Lower lobe of right lung (tissue), 2 donors: ENCODE results near the gene PLPPR3. TPM values are rescaled to one million over a fixed set of nuclear protein-coding genes. Genes with fewer than 3 reads are reported as not detected.

Experiments
- ATAC-seq, 2 donors: fragments of 200-7000 bp; cut with Tn5 transposase; one replicate each; pipeline ENCODE4 v1.9.1; 2020 to 2022; ENCODE audit warnings: mild to moderate bottlenecking in 2 of 2, moderate library complexity in 2 of 2
- DNase-seq: peaks from one replicate; pipeline ENCODE4 v3.0.0-alpha.2; 2020
- H3K27ac ChIP-seq: fragments of 200-600 bp; one replicate; pipeline ENCODE4 v1.8.0; 2022
- H3K27me3 ChIP-seq: fragments of 200-600 bp; one replicate; pipeline ENCODE4 v1.8.0; 2022; ENCODE audit warnings: low read depth
- H3K36me3 ChIP-seq: fragments of 200-600 bp; one replicate; pipeline ENCODE4 v1.8.0; 2022; ENCODE audit warnings: mild to moderate bottlenecking
- H3K4me1 ChIP-seq: fragments of 200-600 bp; one replicate; pipeline ENCODE4 v1.8.0; 2022
- H3K4me3 ChIP-seq: fragments of 200-600 bp; one replicate; pipeline ENCODE4 v1.8.0; 2022; ENCODE audit warnings: mild to moderate bottlenecking
- H3K9me3 ChIP-seq: fragments of 200-600 bp; one replicate; pipeline ENCODE4 v1.8.0; 2022
- CTCF ChIP-seq: fragments of 200-600 bp; IDR thresholded peaks from one replicate; pipeline ENCODE4 v1.8.0; 2022; ENCODE audit warnings: antibody characterized with exemption, mild to moderate bottlenecking
- intact Hi-C: fragments of 100-400 bp; cut with DNase I; formaldehyde crosslinking; loops from one replicate; pipeline ENCODE4 v1.11.0; 2022
- total RNA-seq: library from RNA; stranded (reverse); fragmentation: NEBNext Ultra II Directional; extraction: Animal tissue kit (Norgen Biotek cat#: 25700); gene quantifications from one replicate; pipeline ENCODE4 v1.2.1, GENCODE V29; 2021
- donor health status: DM: no; HTN: yes; CAD: no; lungs with severe emphysema.

The PLPPR3 gene
- total RNA-seq, 1 donor from 2014 or later: 2.1 TPM

- ATAC-seq: peak in 1 of 2 donors; percentile 4
- no peaks in the 10 kb centered on the region for H3K9me3 ChIP-seq
- intact Hi-C loops: no loop called here
- H3K27ac ChIP-seq: peak overlapping the region; percentile 76
- H3K36me3 ChIP-seq: peaks cover 6% of the 10 kb centered on the region
- no peak overlapping the region for H3K4me3 ChIP-seq
- peak; percentile 48 for DNase-seq
- H3K27me3 ChIP-seq: no peaks in the 10 kb centered on the region
- peaks cover 48% of the 10 kb centered on the region for H3K4me1 ChIP-seq
- no peak for TF ChIP-seq CTCF
Measured at GRCh38 chr19:791567-792305, 30.0 kb downstream of the PLPPR3 start.

DNA sequence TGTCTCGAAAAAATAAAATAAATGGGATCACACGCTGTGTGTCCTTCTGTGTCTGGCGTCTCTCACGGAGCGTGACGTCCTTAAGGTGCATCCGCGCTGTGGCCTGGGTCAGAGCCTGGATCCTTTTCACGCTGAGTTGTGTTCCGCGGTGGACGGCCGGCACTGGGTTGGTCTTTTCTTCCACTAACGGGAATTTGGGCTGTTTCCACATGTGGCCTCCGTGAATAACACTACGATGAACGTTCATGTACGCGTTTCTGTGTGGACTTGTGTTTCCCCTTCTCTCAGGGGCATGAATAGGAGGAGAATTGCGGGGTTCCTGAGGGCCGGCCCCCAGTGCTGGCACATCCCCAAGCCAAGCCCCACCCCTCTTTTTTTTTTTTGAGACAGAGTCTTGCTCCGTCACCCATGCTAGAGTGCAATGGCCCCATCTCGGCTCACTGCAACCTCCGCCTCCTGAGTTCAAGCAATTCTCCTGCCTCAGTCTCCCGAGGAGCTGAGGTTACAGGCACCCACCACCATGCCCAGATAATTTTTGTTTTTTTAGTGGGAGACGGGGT, 30.7 kb downstream of the PLPPR3 start:
- H3K27me3 ChIP-seq: no peaks in the 10 kb centered on the region
- TF ChIP-seq CTCF: no peak
- H3K36me3 ChIP-seq: peaks cover 6% of the 10 kb centered on the region
- H3K27ac ChIP-seq: peak overlapping the region; percentile 49
- ATAC-seq (no peak), DNase-seq (no peak)
- H3K9me3 ChIP-seq: no peaks in the 10 kb centered on the region
- no peak overlapping the region for H3K4me3 ChIP-seq
- H3K4me1 ChIP-seq: peaks cover 43% of the 10 kb centered on the region
- intact Hi-C loops: no loop called here

DNA sequence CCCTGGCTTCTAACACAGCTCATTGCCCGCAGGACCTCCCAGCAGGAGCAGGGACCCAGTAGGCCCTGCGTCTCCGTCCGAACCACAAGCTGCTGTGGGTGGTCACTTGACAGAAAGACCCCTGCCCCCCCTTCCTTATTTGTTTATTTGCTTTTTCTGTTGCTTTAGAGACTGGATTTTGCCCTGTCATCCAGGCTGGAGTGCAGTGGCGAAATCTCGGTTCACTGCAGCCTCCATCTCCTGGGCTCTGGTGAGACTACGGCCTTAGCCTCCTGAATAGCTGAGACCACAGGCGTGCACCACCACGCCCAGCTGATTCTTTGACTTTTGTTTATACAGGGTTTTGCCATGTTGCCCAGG, 32.1 kb downstream of the PLPPR3 start:
- Histone ChIP-seq H3K4me1 (peaks cover 38% of the 10 kb centered on the region), H3K36me3 (peaks cover 6% of the 10 kb centered on the region), H3K27me3 (no peaks in the 10 kb centered on the region), H3K27ac (peak overlapping the region; percentile 77), H3K4me3 (peak overlapping the region; percentile 6), H3K9me3 (no peaks in the 10 kb centered on the region)
- no peak for TF ChIP-seq CTCF
- intact Hi-C loops: no loop called here
- ATAC-seq (no peak), DNase-seq (no peak)

DNA sequence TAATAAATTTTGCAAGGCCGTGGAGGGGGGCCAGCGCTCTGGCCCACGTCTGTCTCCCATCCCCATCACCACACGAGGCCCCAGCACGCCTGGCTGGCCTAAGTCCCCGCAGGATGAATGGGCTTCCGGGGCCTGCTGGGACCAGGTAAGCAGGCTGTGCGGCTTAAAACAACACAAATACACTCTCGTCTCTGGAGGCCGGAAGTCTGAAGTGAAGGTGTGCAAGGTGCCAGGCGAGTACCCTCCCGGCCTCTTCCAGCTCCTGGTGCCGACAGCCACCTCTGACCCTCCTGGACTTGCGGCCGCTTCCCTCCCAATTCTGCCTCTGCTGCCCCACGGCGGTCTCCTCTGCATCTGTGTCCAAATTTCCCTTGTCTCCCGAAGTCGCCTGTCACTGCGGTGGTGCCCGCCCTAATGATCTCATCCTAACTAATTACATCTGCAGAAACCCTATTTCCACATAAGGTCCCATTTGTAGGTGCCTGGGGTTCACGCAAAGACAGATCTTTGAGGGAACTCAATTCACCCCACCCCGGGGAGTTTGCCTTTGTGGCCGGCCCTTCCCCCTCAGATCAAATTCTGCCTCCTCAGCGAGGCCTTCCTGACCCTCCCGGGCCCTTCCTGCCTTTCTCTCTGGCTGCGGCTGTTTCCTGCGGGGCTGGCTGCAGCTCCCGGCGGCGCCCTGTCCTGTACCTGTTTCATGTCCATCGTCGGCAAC, 32.6 kb downstream of the PLPPR3 start:
- peaks cover 44% of the 10 kb centered on the region for H3K4me1 ChIP-seq
- H3K9me3 ChIP-seq: no peaks in the 10 kb centered on the region
- intact Hi-C loops: no loop called here
- TF ChIP-seq CTCF: no peak
- ATAC-seq: peak in 1 of 2 donors; percentile 29
- H3K36me3 ChIP-seq: peaks cover 6% of the 10 kb centered on the region
- no peak for DNase-seq
- no peaks in the 10 kb centered on the region for H3K27me3 ChIP-seq
- H3K27ac ChIP-seq: peak overlapping the region; percentile 77
- H3K4me3 ChIP-seq: peak overlapping the region; percentile 6

DNA sequence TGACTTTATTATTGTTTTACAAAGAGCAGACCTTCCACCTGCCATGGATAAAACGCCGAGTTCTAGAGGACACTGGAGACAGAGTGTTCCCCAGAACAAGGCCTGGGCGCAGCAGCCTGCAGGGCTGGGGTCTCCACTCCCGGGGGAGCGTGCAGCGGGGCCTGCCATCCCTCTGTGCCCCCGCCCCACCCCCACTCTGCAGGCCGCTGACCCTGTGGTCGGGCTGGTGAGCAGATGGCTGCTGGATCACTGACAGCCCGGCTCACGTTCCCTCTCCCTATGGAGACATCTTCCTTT, 33.1 kb downstream of the PLPPR3 start:
- H3K36me3 ChIP-seq: peaks cover 6% of the 10 kb centered on the region
- peak overlapping the region; percentile 77 for H3K27ac ChIP-seq
- H3K4me1 ChIP-seq: peaks cover 49% of the 10 kb centered on the region
- TF ChIP-seq CTCF: no peak
- no peaks in the 10 kb centered on the region for H3K27me3 ChIP-seq
- no peaks in the 10 kb centered on the region for H3K9me3 ChIP-seq
- DNase-seq (no peak), ATAC-seq (no peak)
- no peak overlapping the region for H3K4me3 ChIP-seq
- intact Hi-C loops: no loop called here
